GM23338 (cell line): ENCODE measurements around the gene ANKRD18B. TPM values are rescaled to one million over a fixed set of nuclear protein-coding genes. Genes with fewer than 3 reads are reported as not detected.

ENCODE experiments used
- ATAC-seq: fragments of 200-7000 bp; cut with Tn5 transposase; 3 replicates; pipeline ENCODE4 v1.9.1; 2020
- DNase-seq: peaks from one replicate; pipeline ENCODE4 v3.0.0-alpha.2; 2015; ENCODE audit warnings: low spot score
- H2AFZ ChIP-seq: fragments of 200-600 bp; sonication (generic); 2 replicates; pipeline ENCODE4 v1.8.0; 2016; ENCODE audit warnings: antibody characterized with exemption, mild to moderate bottlenecking, moderate library complexity
- H3F3A ChIP-seq: fragments of 200-600 bp; sonication (generic); replicated peaks from 2 replicates; pipeline ENCODE4 v1.8.0; 2017; ENCODE audit warnings: antibody characterized with exemption, mixed run types, low read depth
- H3K27ac ChIP-seq: fragments of 200-600 bp; sonication (generic); 2 replicates; pipeline ENCODE4 v1.6.1; 2016; ENCODE audit warnings: low read depth
- H3K27me3 ChIP-seq: fragments of 200-600 bp; sonication (generic); 2 replicates; pipeline ENCODE4 v1.8.0; 2016; ENCODE audit warnings: mild to moderate bottlenecking, mixed run types, moderate library complexity; ENCODE audit not compliant: insufficient read depth
- H3K36me3 ChIP-seq: fragments of 200-600 bp; sonication (generic); 2 replicates; pipeline ENCODE4 v1.8.0; 2016; ENCODE audit warnings: mild to moderate bottlenecking; ENCODE audit not compliant: insufficient read depth
- H3K4me1 ChIP-seq: fragments of 200-600 bp; sonication (generic); 2 replicates; pipeline ENCODE4 v1.8.0; 2016; ENCODE audit warnings: mild to moderate bottlenecking, moderate library complexity; ENCODE audit not compliant: insufficient read depth
- H3K4me2 ChIP-seq: fragments of 200-600 bp; sonication (generic); 2 replicates; pipeline ENCODE4 v1.7.1; 2017; ENCODE audit warnings: mixed run types
- H3K4me3 ChIP-seq: fragments of 200-600 bp; sonication (generic); 2 replicates; pipeline ENCODE4 v1.6.1; 2016; ENCODE audit warnings: mixed run types
- H3K79me2 ChIP-seq: fragments of 200-600 bp; sonication (generic); replicated peaks from 2 replicates; pipeline ENCODE4 v1.8.0; 2017; ENCODE audit warnings: mild to moderate bottlenecking; ENCODE audit not compliant: insufficient read depth
- H3K9me2 ChIP-seq: fragments of 200-600 bp; sonication (generic); 2 replicates; pipeline ENCODE4 v1.8.0; 2017; ENCODE audit not compliant: insufficient read depth
- H4K20me1 ChIP-seq: fragments of 200-600 bp; sonication (generic); replicated peaks from 2 replicates; pipeline ENCODE4 v1.8.0; 2017; ENCODE audit warnings: mild to moderate bottlenecking; ENCODE audit not compliant: insufficient read depth
- H3K27ac Mint-ChIP-seq: 2 replicates; pipeline ENCODE4 v1.8.0; 2020; ENCODE audit warnings: inconsistent platforms, mild to moderate bottlenecking, moderate library complexity, mixed read lengths
- H3K27me3 Mint-ChIP-seq: 3 replicates; pipeline ENCODE4 v1.8.0; 2022; ENCODE audit warnings: low read depth, mild to moderate bottlenecking, moderate library complexity, mixed read lengths, inconsistent platforms; ENCODE audit not compliant: insufficient read depth, poor library complexity
- H3K36me3 Mint-ChIP-seq: 3 replicates; pipeline ENCODE4 v1.8.0; 2021; ENCODE audit warnings: low read depth, mild to moderate bottlenecking, inconsistent platforms, moderate library complexity, mixed read lengths
- H3K4me1 Mint-ChIP-seq: 3 replicates; pipeline ENCODE4 v1.8.0; 2020; ENCODE audit warnings: mild to moderate bottlenecking, inconsistent platforms, mixed read lengths
- H3K4me3 Mint-ChIP-seq: 3 replicates; pipeline ENCODE4 v1.8.0; 2021; ENCODE audit warnings: moderate library complexity, mild to moderate bottlenecking, inconsistent platforms, mixed read lengths
- H3K9me3 Mint-ChIP-seq: 3 replicates; pipeline ENCODE4 v1.8.0; 2020; ENCODE audit warnings: moderate library complexity, mild to moderate bottlenecking, inconsistent platforms, mixed read lengths
- CREB1 ChIP-seq: fragments of 250-450 bp; sonication (Bioruptor Pico); IDR thresholded peaks from 2 replicates; pipeline ENCODE4 v1.5.0; 2020; ENCODE audit warnings: low read depth, mild to moderate bottlenecking, moderate library complexity
- CTCF ChIP-seq, 2 experiments: fragments of 200-600 bp in 1 of 2; sonication (generic) in 1 of 2; conservative IDR thresholded peaks; 2 replicates each; pipeline versions ENCODE4 v1.5.1 to v1.6.1; 2016 to 2017; ENCODE audit warnings: antibody characterized with exemption in 2 of 2, low read depth in 2 of 2, mild to moderate bottlenecking in 2 of 2, moderate library complexity in 1 of 2
- ETS1 ChIP-seq: IDR thresholded peaks from 2 replicates; pipeline ENCODE4 v1.6.1; 2016; ENCODE audit warnings: antibody characterized with exemption
- EZH2 ChIP-seq: fragments of 200-600 bp; sonication (generic); IDR thresholded peaks from one replicate; pipeline ENCODE4 v1.8.0; 2017; ENCODE audit warnings: antibody characterized with exemption, mild to moderate bottlenecking, low read depth; ENCODE audit not compliant: unreplicated experiment
- EZH2phosphoT487 ChIP-seq: fragments of 200-600 bp; sonication (generic); IDR thresholded peaks from one replicate; pipeline ENCODE4 v1.8.1; 2018; ENCODE audit warnings: antibody characterized with exemption; ENCODE audit not compliant: unreplicated experiment
- JUNB ChIP-seq: IDR thresholded peaks from one replicate; pipeline ENCODE4 v1.6.1; 2016; ENCODE audit warnings: antibody characterized with exemption; ENCODE audit not compliant: unreplicated experiment
- NANOG ChIP-seq: IDR thresholded peaks from 2 replicates; pipeline ENCODE4 v1.6.1; 2016; ENCODE audit warnings: antibody characterized with exemption, borderline replicate concordance
- POLR2AphosphoS5 ChIP-seq: IDR thresholded peaks from 2 replicates; pipeline ENCODE4 v1.6.1; 2016; ENCODE audit warnings: antibody characterized with exemption, low read depth
- REST ChIP-seq: IDR thresholded peaks from one replicate; pipeline ENCODE4 v1.6.1; 2018; ENCODE audit warnings: antibody characterized with exemption; ENCODE audit not compliant: unreplicated experiment
- STAT1 ChIP-seq: IDR thresholded peaks from one replicate; pipeline ENCODE4 v1.6.1; 2016; ENCODE audit warnings: antibody characterized with exemption; ENCODE audit not compliant: unreplicated experiment
- ZNF114 ChIP-seq: fragments of 250-450 bp; sonication (Bioruptor Pico); IDR thresholded peaks from 2 replicates; pipeline ENCODE4 v1.5.0; 2020; ENCODE audit warnings: mild to moderate bottlenecking, moderate library complexity
- ZNF331 ChIP-seq: fragments of 250-450 bp; sonication (Bioruptor Pico); IDR thresholded peaks from 2 replicates; pipeline ENCODE4 v1.5.0; 2020; ENCODE audit warnings: low read depth, mild to moderate bottlenecking, moderate library complexity
- polyA plus RNA-seq: library from polyadenylated mRNA; unstranded; fragments of >200 nt; fragmentation: Nextera tagmentation; extraction: Ambion mirVana; gene quantifications from 2 replicates; pipeline ENCODE4 v1.2.1, GENCODE V29; 2016
- total RNA-seq: library from RNA; depleted of rRNA; stranded (reverse); fragments of >200 nt; shearing (Covaris generic); gene quantifications from 2 replicates; pipeline ENCODE4 v1.2.3, GENCODE V29; 2014
- TF ChIP-seq, protein P1 (sequence below): fragments of 250-450 bp; sonication (Bioruptor Pico); IDR thresholded peaks from 2 replicates; pipeline ENCODE4 v1.5.0; 2020; ENCODE audit warnings: mild to moderate bottlenecking, moderate library complexity

Gene ANKRD18B
- total and polyA plus RNA-seq, 2 experiments from 2014 or later = 4.1 to 9.2 TPM

GRCh38 chr9:33614001-33614687 lies 90.1 kb downstream of the ANKRD18B start:
- H2AFZ ChIP-seq = no peak overlapping the region
- H4K20me1 ChIP-seq = no peaks in the 10 kb centered on the region
- no peak overlapping the region for H3K27ac ChIP-seq
- H3K36me3 Mint-ChIP-seq = no peaks in the 10 kb centered on the region
- H3K27me3 Mint-ChIP-seq = peaks cover 11% of the 10 kb centered on the region
- H3K4me3 Mint-ChIP-seq = no peak overlapping the region
- no peaks in the 10 kb centered on the region for H3F3A ChIP-seq
- H3K4me1 Mint-ChIP-seq = peaks cover 9% of the 10 kb centered on the region; the same call in 2 of the 3 replicates
- no peak for DNase-seq
- no peaks in the 10 kb centered on the region for H3K36me3 ChIP-seq
- no peaks in the 10 kb centered on the region for H3K9me2 ChIP-seq
- no peak overlapping the region for H3K4me3 ChIP-seq
- no peak for ATAC-seq
- H3K27ac Mint-ChIP-seq = no peak overlapping the region
- no peaks in the 10 kb centered on the region for H3K79me2 ChIP-seq
- no peaks in the 10 kb centered on the region for H3K4me1 ChIP-seq
- TF ChIP-seq STAT1 (no peak), NANOG (no peak), ZNF331 (CRISPR knock-in tag) (no peak), JUNB (no peak), REST (no peak), EZH2 (no peak), CREB1 (CRISPR knock-in tag) (no peak), ETS1 (no peak), POLR2AphosphoS5 (no peak), EZH2phosphoT487 (no peak), ZNF114 (CRISPR knock-in tag) (no peak), CTCF (conservative IDR thresholded peaks at IDR 0.05; ENCODE audit: low read depth in 2 of 2) (no peak)
- TF ChIP-seq, protein P1, sequence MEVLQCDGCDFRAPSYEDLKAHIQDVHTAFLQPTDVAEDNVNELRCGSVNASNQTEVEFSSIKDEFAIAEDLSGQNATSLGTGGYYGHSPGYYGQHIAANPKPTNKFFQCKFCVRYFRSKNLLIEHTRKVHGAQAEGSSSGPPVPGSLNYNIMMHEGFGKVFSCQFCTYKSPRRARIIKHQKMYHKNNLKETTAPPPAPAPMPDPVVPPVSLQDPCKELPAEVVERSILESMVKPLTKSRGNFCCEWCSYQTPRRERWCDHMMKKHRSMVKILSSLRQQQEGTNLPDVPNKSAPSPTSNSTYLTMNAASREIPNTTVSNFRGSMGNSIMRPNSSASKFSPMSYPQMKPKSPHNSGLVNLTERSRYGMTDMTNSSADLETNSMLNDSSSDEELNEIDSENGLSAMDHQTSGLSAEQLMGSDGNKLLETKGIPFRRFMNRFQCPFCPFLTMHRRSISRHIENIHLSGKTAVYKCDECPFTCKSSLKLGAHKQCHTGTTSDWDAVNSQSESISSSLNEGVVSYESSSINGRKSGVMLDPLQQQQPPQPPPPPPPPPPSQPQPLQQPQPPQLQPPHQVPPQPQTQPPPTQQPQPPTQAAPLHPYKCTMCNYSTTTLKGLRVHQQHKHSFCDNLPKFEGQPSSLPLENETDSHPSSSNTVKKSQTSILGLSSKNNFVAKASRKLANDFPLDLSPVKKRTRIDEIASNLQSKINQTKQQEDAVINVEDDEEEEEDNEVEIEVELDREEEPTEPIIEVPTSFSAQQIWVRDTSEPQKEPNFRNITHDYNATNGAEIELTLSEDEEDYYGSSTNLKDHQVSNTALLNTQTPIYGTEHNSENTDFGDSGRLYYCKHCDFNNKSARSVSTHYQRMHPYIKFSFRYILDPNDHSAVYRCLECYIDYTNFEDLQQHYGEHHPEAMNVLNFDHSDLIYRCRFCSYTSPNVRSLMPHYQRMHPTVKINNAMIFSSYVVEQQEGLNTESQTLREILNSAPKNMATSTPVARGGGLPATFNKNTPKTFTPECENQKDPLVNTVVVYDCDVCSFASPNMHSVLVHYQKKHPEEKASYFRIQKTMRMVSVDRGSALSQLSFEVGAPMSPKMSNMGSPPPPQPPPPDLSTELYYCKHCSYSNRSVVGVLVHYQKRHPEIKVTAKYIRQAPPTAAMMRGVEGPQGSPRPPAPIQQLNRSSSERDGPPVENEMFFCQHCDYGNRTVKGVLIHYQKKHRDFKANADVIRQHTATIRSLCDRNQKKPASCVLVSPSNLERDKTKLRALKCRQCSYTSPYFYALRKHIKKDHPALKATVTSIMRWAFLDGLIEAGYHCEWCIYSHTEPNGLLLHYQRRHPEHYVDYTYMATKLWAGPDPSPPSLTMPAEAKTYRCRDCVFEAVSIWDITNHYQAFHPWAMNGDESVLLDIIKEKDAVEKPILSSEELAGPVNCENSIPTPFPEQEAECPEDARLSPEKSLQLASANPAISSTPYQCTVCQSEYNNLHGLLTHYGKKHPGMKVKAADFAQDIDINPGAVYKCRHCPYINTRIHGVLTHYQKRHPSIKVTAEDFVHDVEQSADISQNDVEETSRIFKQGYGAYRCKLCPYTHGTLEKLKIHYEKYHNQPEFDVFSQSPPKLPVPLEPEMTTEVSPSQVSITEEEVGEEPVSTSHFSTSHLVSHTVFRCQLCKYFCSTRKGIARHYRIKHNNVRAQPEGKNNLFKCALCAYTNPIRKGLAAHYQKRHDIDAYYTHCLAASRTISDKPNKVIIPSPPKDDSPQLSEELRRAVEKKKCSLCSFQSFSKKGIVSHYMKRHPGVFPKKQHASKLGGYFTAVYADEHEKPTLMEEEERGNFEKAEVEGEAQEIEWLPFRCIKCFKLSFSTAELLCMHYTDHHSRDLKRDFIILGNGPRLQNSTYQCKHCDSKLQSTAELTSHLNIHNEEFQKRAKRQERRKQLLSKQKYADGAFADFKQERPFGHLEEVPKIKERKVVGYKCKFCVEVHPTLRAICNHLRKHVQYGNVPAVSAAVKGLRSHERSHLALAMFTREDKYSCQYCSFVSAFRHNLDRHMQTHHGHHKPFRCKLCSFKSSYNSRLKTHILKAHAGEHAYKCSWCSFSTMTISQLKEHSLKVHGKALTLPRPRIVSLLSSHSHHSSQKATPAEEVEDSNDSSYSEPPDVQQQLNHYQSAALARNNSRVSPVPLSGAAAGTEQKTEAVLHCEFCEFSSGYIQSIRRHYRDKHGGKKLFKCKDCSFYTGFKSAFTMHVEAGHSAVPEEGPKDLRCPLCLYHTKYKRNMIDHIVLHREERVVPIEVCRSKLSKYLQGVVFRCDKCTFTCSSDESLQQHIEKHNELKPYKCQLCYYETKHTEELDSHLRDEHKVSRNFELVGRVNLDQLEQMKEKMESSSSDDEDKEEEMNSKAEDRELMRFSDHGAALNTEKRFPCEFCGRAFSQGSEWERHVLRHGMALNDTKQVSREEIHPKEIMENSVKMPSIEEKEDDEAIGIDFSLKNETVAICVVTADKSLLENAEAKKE = no peak
- H3K27me3 ChIP-seq = no peaks in the 10 kb centered on the region
- peaks cover 3% of the 10 kb centered on the region; the same call in 2 of the 3 replicates for H3K9me3 Mint-ChIP-seq
- no peak overlapping the region for H3K4me2 ChIP-seq
